ENCODE data around the gene MACROD2. TPM values are rescaled to one million over a fixed set of nuclear protein-coding genes. Genes with fewer than 3 reads are reported as not detected.
"Not testable (repeated sequence)": the region's sequence is repeated elsewhere in the genome, so short reads cannot be mapped to it uniquely, and the experiment has no call there.

The MACROD2 gene
- total RNA-seq (2014; rRNA removed; shearing (Covaris generic)), result not detected in 2 replicates

- Histone ChIP-seq H3K9me3 (replicated peaks) (peaks cover 5% of the 10 kb centered on the region), H3K27ac (no peak within 1 kb of the TSS)
- peak in 1 of 2 experiments; percentile 45 for DNase-seq (ENCODE audit: low read depth in 1 of 2, low spot score in 2 of 2)
Measured at GRCh38 chr20:13995086-13995665, at the start of gene MACROD2. Gene MACROD2, plus strand, starts transcription at chr20:13995516.

GRCh38 chr20:13947719-13948118, 47.6 kb upstream of the MACROD2 start:
- Histone ChIP-seq H3K27ac (no peak overlapping the region), H3K27me3 (replicated peaks) (no peaks in the 10 kb centered on the region), H3K9me3 (replicated peaks) (no peaks in the 10 kb centered on the region), H3K4me3 (no peak overlapping the region), H3K36me3 (no peaks in the 10 kb centered on the region), H3K4me1 (replicated peaks) (no peaks in the 10 kb centered on the region)
- no peak for DNase-seq (ENCODE audit: low read depth in 1 of 2, low spot score in 2 of 2)

More at GRCh38 chr20:13995086-13995665, at the start of gene MACROD2:
- Histone ChIP-seq H3K4me3 (peak within 1 kb of the TSS; percentile 23), H3K36me3 (no peaks in the 10 kb centered on the region), H3K4me1 (replicated peaks) (0 out of 2 replicates have a peak, but pooled peaks cover 4% of the 10 kb centered on the region), H3K27me3 (replicated peaks) (no peaks in the 10 kb centered on the region)

GRCh38 chr20:13953227-13953626, 42.1 kb upstream of the MACROD2 start:
- H3K9me3 ChIP-seq (replicated peaks), result no peaks in the 10 kb centered on the region
- no peak for DNase-seq (ENCODE audit: low read depth in 1 of 2, low spot score in 2 of 2)
- H3K27ac ChIP-seq, result no peak overlapping the region
- no peak overlapping the region for H3K4me3 ChIP-seq
- H3K36me3 ChIP-seq, result no peaks in the 10 kb centered on the region
- H3K27me3 ChIP-seq (replicated peaks), result no peaks in the 10 kb centered on the region
- no peaks in the 10 kb centered on the region for H3K4me1 ChIP-seq (replicated peaks)

- Histone ChIP-seq H3K36me3 (no peaks in the 10 kb centered on the region), H3K27me3 (replicated peaks) (no peaks in the 10 kb centered on the region), H3K4me3 (no peak overlapping the region), H3K9me3 (replicated peaks) (no peaks in the 10 kb centered on the region), H3K4me1 (replicated peaks) (no peaks in the 10 kb centered on the region), H3K27ac (no peak overlapping the region)
- DNase-seq (ENCODE audit: low read depth in 1 of 2, low spot score in 2 of 2), result no peak
Measured at GRCh38 chr20:13960119-13960518, 35.2 kb upstream of the MACROD2 start.

- no peak overlapping the region for H3K4me3 ChIP-seq
- no peaks in the 10 kb centered on the region for H3K27me3 ChIP-seq (replicated peaks)
- DNase-seq (ENCODE audit: low read depth in 1 of 2, low spot score in 2 of 2), result no peak
- no peak overlapping the region for H3K27ac ChIP-seq
- H3K36me3 ChIP-seq, result no peaks in the 10 kb centered on the region
- no peaks in the 10 kb centered on the region for H3K9me3 ChIP-seq (replicated peaks)
- H3K4me1 ChIP-seq (replicated peaks), result no peaks in the 10 kb centered on the region
Measured at GRCh38 chr20:13960525-13960924, 34.8 kb upstream of the MACROD2 start.

GRCh38 chr20:13984211-13984610, 11.1 kb upstream of the MACROD2 start:
- H3K4me1 ChIP-seq (replicated peaks), result no peaks in the 10 kb centered on the region
- no peak overlapping the region for H3K27ac ChIP-seq
- no peaks in the 10 kb centered on the region for H3K36me3 ChIP-seq
- DNase-seq (ENCODE audit: low read depth in 1 of 2, low spot score in 2 of 2), result no peak
- no peaks in the 10 kb centered on the region for H3K9me3 ChIP-seq (replicated peaks)
- H3K4me3 ChIP-seq, result no peak overlapping the region
- no peaks in the 10 kb centered on the region for H3K27me3 ChIP-seq (replicated peaks)

GRCh38 chr20:13990465-13990864, 4.9 kb upstream of the MACROD2 start, which contains the start of gene SEL1L2:
Gene SEL1L2, minus strand, starts transcription at chr20:13990614. Its CDS starts 80 bp downstream, at chr20:13990534.
- Histone ChIP-seq H3K36me3 (no peaks in the 10 kb centered on the region), H3K4me1 (replicated peaks) (0 out of 2 replicates have a peak, but pooled peaks cover 4% of the 10 kb centered on the region), H3K27ac (no peak within 1 kb of the TSS), H3K4me3 (no peak within 1 kb of the TSS), H3K9me3 (replicated peaks) (peaks cover 5% of the 10 kb centered on the region), H3K27me3 (replicated peaks) (no peaks in the 10 kb centered on the region)
- no peak for DNase-seq (ENCODE audit: low read depth in 1 of 2, low spot score in 2 of 2)

GRCh38 chr20:13991311-13991710, 4.0 kb upstream of the MACROD2 start:
- Histone ChIP-seq H3K9me3 (replicated peaks) (peaks cover 5% of the 10 kb centered on the region), H3K27me3 (replicated peaks) (no peaks in the 10 kb centered on the region), H3K36me3 (no peaks in the 10 kb centered on the region), H3K4me1 (replicated peaks) (0 out of 2 replicates have a peak, but pooled peaks cover 4% of the 10 kb centered on the region), H3K27ac (no peak overlapping the region), H3K4me3 (no peak overlapping the region)
- no peak for DNase-seq (ENCODE audit: low read depth in 1 of 2, low spot score in 2 of 2)

GRCh38 chr20:13991955-13992354, 3.4 kb upstream of the MACROD2 start:
- H3K4me3 ChIP-seq; DNase-seq (ENCODE audit: low read depth in 1 of 2, low spot score in 2 of 2); H3K27ac ChIP-seq; H3K4me1 ChIP-seq (replicated peaks); H3K9me3 ChIP-seq (replicated peaks); H3K27me3 ChIP-seq (replicated peaks); H3K36me3 ChIP-seq: not testable (repeated sequence)

- 0 out of 2 replicates have a peak, but pooled peaks cover 4% of the 10 kb centered on the region for H3K4me1 ChIP-seq (replicated peaks)
- no peak overlapping the region for H3K27ac ChIP-seq
- H3K9me3 ChIP-seq (replicated peaks), result peaks cover 5% of the 10 kb centered on the region
- no peaks in the 10 kb centered on the region for H3K27me3 ChIP-seq (replicated peaks)
- no peak overlapping the region for H3K4me3 ChIP-seq
- H3K36me3 ChIP-seq, result no peaks in the 10 kb centered on the region
- no peak for DNase-seq (ENCODE audit: low read depth in 1 of 2, low spot score in 2 of 2)
Measured at GRCh38 chr20:13995841-13996240, 525 bp downstream of the MACROD2 start.

- H3K4me3 ChIP-seq, result no peak overlapping the region
- H3K4me1 ChIP-seq (replicated peaks), result 0 out of 2 replicates have a peak, but pooled peaks cover 4% of the 10 kb centered on the region
- no peak overlapping the region for H3K27ac ChIP-seq
- H3K9me3 ChIP-seq (replicated peaks), result peaks cover 5% of the 10 kb centered on the region
- DNase-seq (ENCODE audit: low read depth in 1 of 2, low spot score in 2 of 2), result no peak
- no peaks in the 10 kb centered on the region for H3K36me3 ChIP-seq
- no peaks in the 10 kb centered on the region for H3K27me3 ChIP-seq (replicated peaks)
Measured at GRCh38 chr20:13996265-13996664, 949 bp downstream of the MACROD2 start.

GRCh38 chr20:14000917-14001316, 5.6 kb downstream of the MACROD2 start:
- no peak overlapping the region for H3K4me3 ChIP-seq
- no peaks in the 10 kb centered on the region for H3K9me3 ChIP-seq (replicated peaks)
- no peak for DNase-seq (ENCODE audit: low read depth in 1 of 2, low spot score in 2 of 2)
- H3K36me3 ChIP-seq, result no peaks in the 10 kb centered on the region
- no peak overlapping the region for H3K27ac ChIP-seq
- no peaks in the 10 kb centered on the region for H3K27me3 ChIP-seq (replicated peaks)
- no peaks in the 10 kb centered on the region for H3K4me1 ChIP-seq (replicated peaks)

GRCh38 chr20:14005996-14006395, 10.7 kb downstream of the MACROD2 start:
- Histone ChIP-seq H3K27me3 (replicated peaks) (no peaks in the 10 kb centered on the region), H3K4me1 (replicated peaks) (no peaks in the 10 kb centered on the region), H3K9me3 (replicated peaks) (no peaks in the 10 kb centered on the region), H3K36me3 (no peaks in the 10 kb centered on the region), H3K27ac (no peak overlapping the region), H3K4me3 (no peak overlapping the region)
- DNase-seq (ENCODE audit: low read depth in 1 of 2, low spot score in 2 of 2), result no peak

- DNase-seq (ENCODE audit: low read depth in 1 of 2, low spot score in 2 of 2), result no peak
- H3K4me3 ChIP-seq, result no peak overlapping the region
- no peaks in the 10 kb centered on the region for H3K4me1 ChIP-seq (replicated peaks)
- no peaks in the 10 kb centered on the region for H3K27me3 ChIP-seq (replicated peaks)
- no peaks in the 10 kb centered on the region for H3K36me3 ChIP-seq
- H3K9me3 ChIP-seq (replicated peaks), result no peaks in the 10 kb centered on the region; the same call in 1 of the 2 replicates
- H3K27ac ChIP-seq, result no peak overlapping the region
Measured at GRCh38 chr20:14009208-14009607, 13.9 kb downstream of the MACROD2 start.

- Histone ChIP-seq H3K4me1 (replicated peaks) (no peaks in the 10 kb centered on the region), H3K36me3 (no peaks in the 10 kb centered on the region), H3K4me3 (no peak overlapping the region), H3K9me3 (replicated peaks) (no peaks in the 10 kb centered on the region; the same call in 1 of the 2 replicates), H3K27me3 (replicated peaks) (no peaks in the 10 kb centered on the region), H3K27ac (no peak overlapping the region)
- no peak for DNase-seq (ENCODE audit: low read depth in 1 of 2, low spot score in 2 of 2)
Measured at GRCh38 chr20:14012671-14013070, 17.4 kb downstream of the MACROD2 start.
